ENCODE measurements around the gene GAS1. TPM values are rescaled to one million over a fixed set of nuclear protein-coding genes. Genes with fewer than 3 reads are reported as not detected.

The GAS1 gene
- total RNA-seq, 1 experiment from 2014 or later = 0.07 TPM

GRCh38 chr9:86903734-86904085 lies 43.6 kb downstream of the GAS1 start:
- POLR2A ChIA-PET = no interaction called here

More at GRCh38 chr9:86903734-86904085, 43.6 kb downstream of the GAS1 start:
- intact Hi-C loops (cut with micrococcal nuclease) = no loop called here
- no peak for TF ChIP-seq CTCF (IDR thresholded peaks at IDR 0.05 in 2 of 3, conservative IDR thresholded peaks at IDR 0.05 in 1 of 3; ENCODE audit: borderline replicate concordance in 1 of 3, insufficient read depth in 1 of 3, low read depth in 2 of 3, low read length in 2 of 3)
- no peak for TF ChIP-seq POLR2AphosphoS5 (IDR thresholded peaks at IDR 0.05; ENCODE audit: low read depth, low read length)
- no peak for TF ChIP-seq ZNF274 (IDR thresholded peaks at IDR 0.05; ENCODE audit: low read depth, low read length)
- TF ChIP-seq TCF7L2 (IDR thresholded peaks at IDR 0.05; ENCODE audit: borderline replicate concordance, extremely low read depth, insufficient read depth, insufficient read length) = no peak
- TF ChIP-seq JUND (IDR thresholded peaks at IDR 0.05) = no peak
- no peak for TF ChIP-seq ELF1 (IDR thresholded peaks at IDR 0.05; ENCODE audit: borderline replicate concordance, low read depth)
- TF ChIP-seq CEBPB (IDR thresholded peaks at IDR 0.05; ENCODE audit: low read depth) = no peak
- TF ChIP-seq ZBTB33 (IDR thresholded peaks at IDR 0.05; ENCODE audit: extremely low read depth, insufficient replicate concordance, low read length) = no peak
- TF ChIP-seq POLR2A (IDR thresholded peaks at IDR 0.05; ENCODE audit: borderline replicate concordance, extremely low read depth, insufficient read depth, insufficient read length) = no peak
- no peak for TF ChIP-seq REST (IDR thresholded peaks at IDR 0.05; ENCODE audit: low read depth)
- TF ChIP-seq YY1 (IDR thresholded peaks at IDR 0.05; ENCODE audit: extremely low read depth, insufficient replicate concordance, low read depth, low read length) = no peak
- H3K9me3 ChIP-seq (ENCODE audit: control insufficient read depth in 1 of 2, insufficient read depth in 1 of 2, low read depth in 1 of 2, low read length in 2 of 2) = no peaks in the 10 kb centered on the region
- RAD21 ChIA-PET (ENCODE audit: low non-redundant PET in 1 of 2, low total read pairs in 2 of 2, uncharacterized antibody in 2 of 2, unreplicated experiment in 2 of 2) = no interaction called here
- no peaks in the 10 kb centered on the region for H3K4me1 ChIP-seq (ENCODE audit: control insufficient read depth in 1 of 2, insufficient read depth in 2 of 2, low read length in 2 of 2)
- H3K36me3 ChIP-seq (ENCODE audit: control insufficient read depth in 1 of 2, insufficient read depth in 2 of 2, low read length in 2 of 2) = no peaks in the 10 kb centered on the region
- no peak overlapping the region for H3K4me3 ChIP-seq (replicated peaks in 1 of 2; ENCODE audit: low read depth in 1 of 2, low read length in 2 of 2)
- no peak overlapping the region for H3K4me2 ChIP-seq (ENCODE audit: low read length)
- no peak for DNase-seq (ENCODE audit: low read depth, low spot score)
- no peak overlapping the region for H3K9ac ChIP-seq (ENCODE audit: low read length)
- CTCF ChIA-PET = no interaction called here
- BruUV-seq (replicated peaks) = no TSS peak
- H4K20me1 ChIP-seq (ENCODE audit: insufficient read depth) = no peaks in the 10 kb centered on the region
- H3K27me3 ChIP-seq (ENCODE audit: insufficient read depth, low read length) = peaks cover 51% of the 10 kb centered on the region
- no peaks in the 10 kb centered on the region for H3K79me2 ChIP-seq (ENCODE audit: insufficient read depth, low read length)
- no peak overlapping the region for H3K27ac ChIP-seq (ENCODE audit: low read depth, low read length)
- no peak for ATAC-seq
- no peaks in the 10 kb centered on the region for H3K9me2 ChIP-seq (ENCODE audit: insufficient read depth)
- no peak overlapping the region for H2AFZ ChIP-seq (ENCODE audit: low read depth, low read length, poor library complexity, severe bottlenecking)

All from HCT116 (cell line).